ENCODE measurements around the gene MPPED1.

DNA sequence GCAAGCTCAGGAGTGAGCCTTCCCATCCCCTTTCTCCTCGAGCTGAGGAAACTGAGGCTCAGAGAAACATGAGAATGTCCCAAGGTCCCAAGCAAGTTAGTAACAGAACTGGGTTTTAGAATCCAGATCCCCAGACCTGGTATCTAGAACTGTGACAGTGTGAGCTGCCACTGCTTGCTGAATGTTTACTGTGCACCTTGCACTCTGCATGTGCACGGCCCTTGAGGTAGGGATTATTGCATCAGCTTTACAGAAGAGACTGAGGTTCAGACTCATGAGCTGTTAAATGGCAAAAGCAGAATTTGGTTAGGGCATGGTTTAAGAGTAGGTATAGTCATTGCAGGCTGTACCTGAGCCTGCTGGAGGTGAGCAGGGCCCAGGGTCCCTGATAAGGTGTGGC, 3.8 kb upstream of the MPPED1 start:
- TF ChIP-seq, protein P1, sequence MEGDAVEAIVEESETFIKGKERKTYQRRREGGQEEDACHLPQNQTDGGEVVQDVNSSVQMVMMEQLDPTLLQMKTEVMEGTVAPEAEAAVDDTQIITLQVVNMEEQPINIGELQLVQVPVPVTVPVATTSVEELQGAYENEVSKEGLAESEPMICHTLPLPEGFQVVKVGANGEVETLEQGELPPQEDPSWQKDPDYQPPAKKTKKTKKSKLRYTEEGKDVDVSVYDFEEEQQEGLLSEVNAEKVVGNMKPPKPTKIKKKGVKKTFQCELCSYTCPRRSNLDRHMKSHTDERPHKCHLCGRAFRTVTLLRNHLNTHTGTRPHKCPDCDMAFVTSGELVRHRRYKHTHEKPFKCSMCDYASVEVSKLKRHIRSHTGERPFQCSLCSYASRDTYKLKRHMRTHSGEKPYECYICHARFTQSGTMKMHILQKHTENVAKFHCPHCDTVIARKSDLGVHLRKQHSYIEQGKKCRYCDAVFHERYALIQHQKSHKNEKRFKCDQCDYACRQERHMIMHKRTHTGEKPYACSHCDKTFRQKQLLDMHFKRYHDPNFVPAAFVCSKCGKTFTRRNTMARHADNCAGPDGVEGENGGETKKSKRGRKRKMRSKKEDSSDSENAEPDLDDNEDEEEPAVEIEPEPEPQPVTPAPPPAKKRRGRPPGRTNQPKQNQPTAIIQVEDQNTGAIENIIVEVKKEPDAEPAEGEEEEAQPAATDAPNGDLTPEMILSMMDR (IDR thresholded peaks at IDR 0.05), result no peak
- TF ChIP-seq POLR2A (IDR thresholded peaks at IDR 0.05), result no peak
